Kidney tubule cell (primary cell): ENCODE results near the gene DYSF.

Experiments used
- DNase-seq: peaks from one replicate; pipeline ENCODE4 v3.0.0-alpha.2; 2018; ENCODE audit warnings: low spot score

Gene DYSF

DNA sequence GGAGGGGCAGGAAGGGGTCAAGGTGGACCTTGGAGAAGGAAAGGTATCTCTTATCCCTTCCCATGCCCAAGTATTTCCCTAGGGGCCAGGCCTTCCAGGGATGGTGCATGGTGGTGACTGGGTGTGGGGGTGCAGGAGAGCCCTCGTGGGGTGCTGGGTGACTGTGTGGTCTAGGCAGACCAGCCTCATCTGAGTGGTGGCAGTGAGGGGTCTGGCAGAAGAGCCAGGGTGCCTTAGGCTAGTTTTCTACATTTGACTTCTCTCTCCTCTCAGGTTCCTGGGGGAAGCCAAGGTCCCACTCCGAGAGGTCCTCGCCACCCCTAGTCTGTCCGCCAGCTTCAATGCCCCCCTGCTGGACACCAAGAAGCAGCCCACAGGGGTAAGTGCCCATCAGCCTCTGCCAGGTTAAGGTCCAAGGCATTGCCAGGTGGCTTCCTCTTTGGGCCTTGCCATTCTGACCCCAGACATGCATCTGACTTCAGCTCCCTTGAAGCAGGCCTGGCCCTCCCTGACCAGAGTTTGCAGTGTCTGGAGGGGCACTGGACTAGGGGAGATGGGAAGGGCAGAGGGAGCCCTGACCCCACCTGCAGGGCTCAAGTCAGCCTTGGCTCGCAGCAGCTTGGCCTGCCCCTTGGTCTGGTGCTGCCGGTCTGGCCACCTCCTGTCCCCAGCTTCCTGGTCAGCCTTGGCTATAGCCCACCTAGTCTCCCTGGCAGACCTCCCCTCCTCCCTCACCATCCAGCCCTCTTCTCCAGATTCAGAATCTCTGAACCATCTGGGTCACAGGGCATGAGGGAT, 49.8 kb downstream of the DYSF start:
- DNase-seq, result no peak

DNA sequence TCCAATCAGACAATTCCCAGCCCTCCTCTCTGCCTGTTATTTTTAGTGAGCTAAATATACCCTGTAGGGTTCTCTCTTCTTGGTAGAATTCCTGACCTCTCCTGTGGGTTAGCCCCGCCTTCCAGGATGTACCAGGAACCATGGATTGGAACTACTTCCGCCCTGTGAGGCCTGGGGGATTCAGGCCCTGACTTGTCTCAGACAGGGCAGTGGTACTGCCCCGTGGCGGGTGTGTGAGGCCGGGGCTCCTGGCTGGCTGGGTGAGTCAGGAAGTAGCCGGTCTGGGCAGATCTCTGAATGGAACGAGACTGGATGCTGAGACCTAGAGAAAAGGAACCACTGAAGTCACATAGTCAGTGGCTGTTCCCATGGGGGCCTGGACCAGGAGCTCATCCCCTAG, 50.5 kb downstream of the DYSF start:
- DNase-seq, result peak; percentile 28

DNA sequence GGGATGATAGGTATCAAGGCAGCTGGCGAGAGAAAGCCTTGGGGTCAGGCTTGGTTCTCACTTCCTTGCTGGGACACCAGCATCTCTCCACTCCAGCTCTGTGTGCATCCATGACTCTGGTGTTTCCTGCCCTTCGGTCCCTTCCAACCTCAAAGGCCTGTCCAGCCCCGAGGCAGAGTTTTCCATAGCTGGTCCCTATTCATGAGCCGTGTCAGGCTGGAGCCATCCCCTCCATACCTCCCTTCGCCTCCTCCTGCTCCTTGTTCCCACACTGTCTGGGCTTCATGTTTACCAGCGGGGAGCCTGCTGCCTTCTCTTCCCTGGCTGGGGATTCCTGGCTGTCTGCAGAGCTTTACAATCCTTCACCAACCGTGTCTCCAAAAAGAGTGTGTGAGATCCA, 51.2 kb downstream of the DYSF start:
- no peak for DNase-seq

DNA sequence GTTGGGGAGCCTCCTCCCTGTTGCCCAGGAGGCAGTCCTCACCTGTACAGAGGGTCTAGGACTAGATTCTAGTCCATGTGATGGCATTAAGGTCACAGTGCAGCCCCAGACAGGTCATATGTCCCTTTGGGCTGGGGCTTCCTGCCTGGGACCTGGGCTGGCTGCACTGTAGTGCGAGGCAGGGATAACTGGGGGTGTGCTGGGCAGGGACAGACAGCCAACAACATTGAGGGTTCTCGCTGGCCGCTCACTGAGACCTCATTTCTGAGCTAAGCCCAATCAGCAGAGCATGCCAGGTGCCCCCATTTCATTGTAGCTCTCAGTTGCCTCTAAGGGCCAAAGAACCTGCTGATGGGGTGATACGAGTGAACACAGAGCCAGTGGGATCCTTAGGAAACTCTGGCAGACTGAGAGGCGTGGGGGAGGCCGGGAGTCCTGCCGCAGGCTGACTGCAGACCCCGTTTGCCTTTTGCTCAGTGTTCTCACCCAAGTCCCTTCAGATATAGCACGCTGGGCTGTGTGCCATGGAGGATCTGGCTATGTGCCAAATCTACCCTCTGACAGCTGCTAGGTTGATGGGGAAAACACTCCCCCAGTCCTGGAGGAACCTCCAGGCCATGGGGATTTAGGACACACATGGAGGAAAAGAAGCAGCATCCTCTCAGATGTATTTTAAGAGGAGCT, 51.9 kb downstream of the DYSF start:
- DNase-seq, result no peak

DNA sequence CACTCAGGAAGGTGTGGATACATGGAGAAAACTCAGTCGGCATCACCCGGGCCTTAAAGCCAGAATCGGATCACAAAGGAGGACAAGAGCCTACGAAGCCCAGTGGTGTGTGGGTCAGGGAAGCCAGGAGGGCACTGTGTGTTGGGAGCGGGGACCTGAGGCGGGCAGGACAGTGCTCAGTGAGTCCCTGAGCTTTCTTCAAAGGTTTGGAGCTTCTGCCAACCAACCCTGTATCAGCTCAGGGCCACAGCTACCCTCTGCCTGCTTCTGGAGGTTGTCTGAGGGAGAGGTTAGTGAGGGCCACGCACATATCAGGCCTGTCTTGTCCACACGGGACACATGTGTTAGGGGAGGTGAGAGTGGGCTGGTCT, 52.4 kb downstream of the DYSF start:
- no peak for DNase-seq

DNA sequence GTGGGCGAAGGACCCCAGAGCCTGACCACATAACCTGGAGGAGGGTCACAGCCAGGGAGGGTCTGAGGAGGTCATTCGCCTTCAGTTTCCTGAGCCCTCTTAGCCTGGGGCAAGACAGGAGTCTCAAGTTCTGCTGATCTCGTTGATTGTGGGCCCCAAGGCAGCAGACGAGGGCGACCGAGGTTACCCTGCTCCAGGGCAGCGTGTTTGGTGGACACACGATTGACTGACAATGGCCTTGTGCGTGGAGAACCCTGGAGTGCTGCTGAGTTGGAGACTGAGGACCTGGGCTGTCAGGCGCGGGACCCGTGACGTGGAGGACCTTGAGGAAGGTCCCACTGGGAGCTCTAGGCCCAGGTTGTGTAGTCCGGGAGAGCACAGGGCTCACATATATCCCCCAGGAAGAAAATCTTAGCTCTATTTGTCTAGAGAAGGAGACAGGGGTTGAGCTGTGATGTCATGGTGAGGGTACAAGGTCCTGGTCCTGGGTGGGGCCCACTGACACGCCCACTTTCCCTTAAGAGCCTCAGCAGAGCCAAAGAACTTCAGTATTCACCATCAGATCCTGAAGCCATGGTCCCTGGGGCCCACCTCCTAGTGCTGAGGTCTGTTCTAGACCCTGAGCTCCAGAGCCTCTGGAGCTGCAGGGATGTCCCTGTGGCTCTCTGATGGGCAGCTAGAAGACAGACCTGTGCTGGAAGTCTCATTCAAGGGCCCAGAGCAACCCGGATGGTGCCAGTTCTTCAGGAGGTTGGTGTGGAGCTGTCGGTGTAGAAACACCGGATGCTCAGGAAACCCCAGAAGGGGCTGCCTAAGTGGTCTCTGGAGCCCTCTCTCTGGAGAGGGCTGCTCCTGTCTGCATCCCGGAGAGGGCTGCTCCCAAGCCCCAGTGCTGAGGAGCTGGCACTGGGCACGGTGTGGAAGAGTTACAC, 53.1 kb downstream of the DYSF start:
- DNase-seq, result no peak

DNA sequence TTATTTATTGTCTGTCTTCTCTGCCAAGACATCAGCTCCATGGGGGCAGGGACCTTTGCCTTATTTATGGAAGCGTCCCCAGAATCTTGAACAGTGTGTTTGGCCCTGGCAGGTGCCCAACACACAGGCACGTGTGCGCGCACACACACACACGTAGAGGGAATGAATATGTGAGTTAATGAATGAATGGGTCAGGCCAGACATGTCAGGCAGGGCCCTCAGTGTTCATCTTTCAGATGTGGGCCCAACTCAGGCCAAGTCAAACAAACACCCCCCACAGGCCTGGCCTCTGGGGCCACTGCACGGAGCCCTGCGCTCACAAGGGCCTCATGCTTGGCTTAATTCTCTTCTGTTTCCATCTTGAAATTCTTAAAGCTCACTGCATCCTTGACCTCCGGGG, 54.1 kb downstream of the DYSF start:
- DNase-seq, result peak; percentile 52

DNA sequence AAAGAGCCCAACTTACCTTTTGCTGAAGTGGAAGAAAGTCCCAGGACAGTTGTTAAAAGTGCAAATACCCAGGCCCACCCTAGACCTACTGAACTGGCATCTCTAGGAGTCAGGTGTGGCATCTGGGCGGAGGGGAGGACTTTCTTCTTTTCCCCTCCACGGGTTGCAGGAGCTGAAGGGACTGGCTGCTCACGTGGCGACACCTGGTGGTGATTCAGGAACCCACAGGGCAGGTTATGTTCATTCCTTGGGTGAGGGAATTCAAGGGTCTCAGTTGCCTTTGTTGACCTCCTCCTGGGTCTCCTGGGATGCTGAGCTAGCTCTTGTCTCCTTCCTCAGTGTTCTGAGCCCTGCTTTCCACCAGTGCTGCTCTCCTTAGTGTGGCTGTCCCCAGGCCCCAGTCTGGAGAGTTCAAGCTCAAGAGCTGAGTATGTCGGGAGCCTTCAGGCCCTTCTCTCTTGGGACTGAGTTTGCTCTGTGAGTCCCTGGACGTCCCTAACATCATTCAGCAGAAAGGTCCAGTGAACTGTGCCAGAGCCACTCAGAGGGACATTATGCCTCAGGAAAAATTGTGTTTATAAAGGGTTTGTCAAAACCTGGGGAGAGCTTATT, 56.9 kb downstream of the DYSF start:
- peak; percentile 59 for DNase-seq

DNA sequence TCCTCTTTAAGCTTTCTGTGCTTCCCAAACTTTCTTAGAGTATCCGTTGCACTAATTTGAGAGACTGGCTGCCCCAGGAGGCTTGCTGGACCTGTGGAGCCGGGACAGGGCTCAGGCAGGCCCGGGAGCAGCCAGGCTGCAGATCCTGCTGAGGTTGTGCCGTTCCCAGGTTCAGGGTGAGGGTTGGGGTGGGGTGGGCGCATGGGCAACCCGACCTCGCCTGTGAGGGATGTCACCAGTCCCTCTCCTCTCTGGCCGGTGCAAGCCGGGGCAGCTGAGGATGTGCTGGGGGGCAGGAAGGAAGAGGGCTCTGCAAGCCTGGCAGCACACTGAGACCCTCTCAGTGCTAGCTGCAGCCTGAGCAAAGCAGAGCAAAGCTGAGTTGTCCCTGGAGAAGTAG, 57.6 kb downstream of the DYSF start:
- no peak for DNase-seq

DNA sequence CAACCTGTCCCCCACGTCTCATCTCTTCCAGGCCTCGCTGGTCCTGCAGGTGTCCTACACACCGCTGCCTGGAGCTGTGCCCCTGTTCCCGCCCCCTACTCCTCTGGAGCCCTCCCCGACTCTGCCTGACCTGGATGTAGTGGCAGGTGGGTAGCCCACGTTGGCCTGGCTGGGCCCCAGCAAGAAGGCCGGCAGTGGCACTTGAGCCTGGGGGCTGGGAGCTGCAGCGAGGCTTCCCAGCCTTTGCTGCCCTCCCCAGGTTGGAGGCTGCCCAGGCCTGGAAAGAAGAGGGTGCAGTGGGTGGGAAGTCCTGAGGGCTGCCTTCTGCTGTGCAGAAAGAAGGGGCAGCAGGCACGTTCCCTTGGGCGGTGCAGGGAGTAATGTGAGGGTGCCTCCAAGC, 58.4 kb downstream of the DYSF start:
- no peak for DNase-seq

DNA sequence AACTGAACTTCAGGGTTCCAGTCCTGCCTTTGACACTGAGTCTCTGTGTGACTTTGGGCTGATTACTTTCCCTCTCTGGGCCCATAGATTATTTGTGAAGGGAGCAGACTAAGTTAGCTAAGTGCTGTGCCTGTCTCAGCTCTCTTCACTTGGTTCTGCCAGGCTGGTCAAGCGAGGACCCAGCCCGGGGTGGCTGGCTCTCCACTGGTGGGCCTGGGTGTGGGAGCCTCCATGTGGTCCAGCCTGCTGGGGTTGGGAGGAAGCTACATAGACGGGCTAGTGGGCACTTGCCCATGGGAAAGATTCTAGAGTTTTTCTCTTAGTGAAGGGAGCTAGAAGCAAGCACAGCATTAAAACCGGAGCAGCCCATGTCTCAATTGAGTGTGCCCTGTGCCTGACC, 59.0 kb downstream of the DYSF start:
- no peak for DNase-seq

DNA sequence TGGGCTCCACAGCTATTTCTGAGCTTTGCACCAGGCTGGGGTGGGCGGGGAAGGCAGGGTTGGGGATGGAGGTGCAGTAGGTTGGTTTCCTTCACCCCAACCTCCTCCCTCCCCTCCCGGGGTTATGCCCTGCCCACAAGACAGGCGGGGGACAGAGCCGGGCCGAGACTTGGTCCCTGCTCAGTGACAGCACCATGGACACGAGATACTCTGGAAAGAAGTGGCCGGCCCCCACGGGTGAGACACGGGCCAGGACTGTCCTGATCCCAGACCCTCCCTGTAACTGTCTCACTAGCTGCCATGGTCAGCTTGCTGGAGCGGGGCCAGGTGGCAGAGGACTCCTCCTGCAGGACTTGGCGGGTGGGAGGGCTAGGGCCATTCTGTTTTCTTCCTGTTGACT, 59.7 kb downstream of the DYSF start:
- no peak for DNase-seq

DNA sequence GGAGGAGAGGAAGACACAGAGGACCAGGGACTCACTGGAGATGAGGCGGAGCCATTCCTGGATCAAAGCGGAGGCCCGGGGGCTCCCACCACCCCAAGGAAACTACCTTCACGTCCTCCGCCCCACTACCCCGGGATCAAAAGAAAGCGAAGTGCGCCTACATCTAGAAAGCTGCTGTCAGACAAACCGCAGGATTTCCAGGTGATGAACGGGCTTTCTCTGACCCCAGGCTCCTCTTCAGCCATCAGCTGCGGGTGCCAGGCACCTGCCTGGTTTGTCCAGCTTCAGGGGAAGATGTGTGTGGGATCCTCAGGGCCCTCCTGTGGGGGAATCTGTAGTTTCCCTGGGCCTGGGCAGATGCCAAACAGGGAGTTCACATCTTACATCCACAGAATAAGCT, 60.4 kb downstream of the DYSF start:
- DNase-seq, result no peak

DNA sequence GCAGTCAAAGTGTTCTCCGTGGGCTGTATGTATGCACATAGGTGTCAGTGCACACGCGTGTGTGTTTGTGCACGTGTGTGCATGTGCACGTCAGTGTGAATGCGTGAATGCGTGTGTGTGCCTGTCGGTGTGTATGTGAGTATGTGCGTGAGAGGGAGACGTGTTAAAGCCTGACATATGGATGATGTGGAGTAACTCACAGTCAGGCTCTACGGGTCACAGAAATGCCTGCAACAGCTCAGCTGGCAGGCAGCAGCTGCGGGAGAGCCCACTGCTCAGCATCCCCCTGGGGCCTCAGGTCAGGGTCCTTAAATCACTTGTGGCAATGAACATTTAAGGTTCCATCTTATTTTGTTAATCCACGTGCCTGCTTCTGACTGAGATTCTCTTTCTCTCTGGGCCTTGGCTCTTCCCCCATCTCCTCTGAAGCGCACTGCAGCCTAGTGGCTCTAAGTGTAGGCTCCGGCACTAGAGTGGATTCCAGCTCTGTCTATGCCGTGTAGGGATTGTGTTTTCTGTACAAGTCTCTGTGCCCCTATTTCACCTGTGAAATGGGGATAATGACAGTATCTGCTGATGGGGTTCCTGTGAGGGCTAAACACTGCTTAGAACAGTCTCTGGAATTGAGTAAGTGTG, 63.0 kb downstream of the DYSF start:
- DNase-seq, result no peak

DNA sequence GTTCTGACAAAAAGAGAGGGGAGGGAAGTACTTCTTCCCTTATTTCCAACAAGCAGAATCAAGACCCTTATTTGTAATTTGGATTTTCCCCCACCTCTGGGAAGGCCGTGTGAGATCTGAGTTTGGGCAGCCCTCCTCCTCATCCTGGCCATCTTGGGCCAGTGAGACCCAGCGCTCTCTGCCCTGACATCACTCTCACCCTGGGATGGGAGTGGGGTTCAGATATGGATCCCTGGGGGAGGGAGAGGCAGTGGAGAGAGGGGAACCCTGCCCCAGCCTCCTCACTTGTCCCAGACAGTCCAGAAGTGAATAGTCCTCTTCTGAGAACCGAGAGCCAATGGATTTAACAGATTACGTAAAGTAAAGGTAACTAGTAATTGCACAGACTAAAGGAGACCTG, 64.5 kb downstream of the DYSF start:
- DNase-seq, result no peak

DNA sequence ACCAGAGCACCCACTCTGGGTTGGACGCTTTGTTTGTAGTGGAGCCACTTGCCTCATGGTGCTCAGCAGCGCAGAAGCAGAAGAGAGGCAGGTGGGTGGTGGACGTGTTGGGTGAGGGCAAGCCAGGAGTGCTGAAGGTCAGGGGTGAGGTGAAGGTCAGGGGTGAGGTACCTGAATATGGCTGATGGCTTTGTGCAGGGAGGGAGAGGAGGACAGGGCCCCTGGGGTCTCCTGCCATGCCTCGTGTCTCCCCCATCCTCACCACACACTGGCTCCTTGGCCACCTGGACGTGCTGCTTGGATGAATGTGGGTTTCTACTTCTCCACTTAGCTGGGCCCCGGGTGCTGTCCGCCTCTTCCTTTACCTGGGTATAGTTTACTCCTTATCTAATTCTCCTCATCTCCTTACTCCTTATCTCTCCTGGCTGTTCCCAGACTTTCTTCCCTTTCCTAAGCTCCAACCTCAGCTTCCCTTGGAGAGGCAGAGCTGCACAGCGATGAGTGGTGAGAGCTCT, 68.1 kb downstream of the DYSF start:
- DNase-seq, result no peak

DNA sequence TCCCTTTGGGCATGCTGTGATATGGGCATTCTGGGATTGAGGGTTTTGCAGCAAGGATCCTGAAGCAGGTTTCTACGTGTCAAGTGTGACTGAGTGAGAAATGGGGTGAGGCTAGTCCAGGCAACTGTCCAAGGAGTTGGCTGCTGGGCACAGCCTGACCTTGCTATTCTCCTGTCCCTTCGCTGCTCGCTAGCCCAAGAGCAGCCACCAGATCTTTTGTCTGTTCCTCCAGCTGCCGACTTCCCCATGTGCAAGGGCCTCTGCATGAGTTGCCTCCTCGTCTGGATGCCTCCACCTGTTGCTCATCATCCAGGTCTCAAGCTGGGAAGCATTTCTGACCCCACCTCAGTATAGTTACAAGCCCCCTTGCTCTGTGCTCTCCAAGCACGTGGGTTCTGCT, 71.1 kb downstream of the DYSF start:
- DNase-seq, result no peak

DNA sequence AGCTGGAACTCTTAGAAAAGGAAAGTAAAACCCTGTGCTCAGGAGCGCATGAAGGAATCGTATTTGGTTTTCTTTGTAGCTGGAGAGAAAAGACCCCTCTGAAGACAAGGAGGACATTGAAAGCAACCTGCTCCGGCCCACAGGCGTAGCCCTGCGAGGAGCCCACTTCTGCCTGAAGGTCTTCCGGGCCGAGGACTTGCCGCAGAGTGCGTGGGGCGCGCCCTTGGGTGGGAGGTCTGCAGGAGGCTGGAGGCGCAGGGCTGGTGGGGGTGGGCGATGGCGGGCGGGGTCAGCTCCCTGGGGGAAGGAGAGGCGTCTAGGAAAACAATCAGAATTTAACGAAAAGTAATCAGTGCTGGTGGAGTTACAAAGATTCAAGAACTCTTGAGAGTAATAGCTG, 72.8 kb downstream of the DYSF start:
- no peak for DNase-seq

DNA sequence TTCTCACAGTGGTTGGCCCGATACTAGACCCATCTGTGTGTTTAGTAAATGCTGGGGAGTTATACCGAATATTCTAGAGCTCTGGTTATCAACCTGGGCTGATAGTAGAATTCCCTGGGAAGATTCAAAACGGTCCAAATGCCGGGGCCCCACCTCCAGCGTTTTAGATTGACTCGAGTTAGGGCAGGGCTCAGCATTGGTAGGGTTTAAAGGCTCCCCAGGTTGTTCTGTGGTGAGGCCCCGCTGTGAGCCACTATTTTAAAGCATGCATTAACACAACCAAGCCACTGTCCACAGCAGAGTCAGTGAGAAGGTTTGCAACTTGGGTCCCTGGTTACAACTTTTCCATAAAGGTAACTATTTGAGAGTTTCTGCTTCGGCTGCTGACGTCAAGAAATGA, 73.6 kb downstream of the DYSF start:
- no peak for DNase-seq

DNA sequence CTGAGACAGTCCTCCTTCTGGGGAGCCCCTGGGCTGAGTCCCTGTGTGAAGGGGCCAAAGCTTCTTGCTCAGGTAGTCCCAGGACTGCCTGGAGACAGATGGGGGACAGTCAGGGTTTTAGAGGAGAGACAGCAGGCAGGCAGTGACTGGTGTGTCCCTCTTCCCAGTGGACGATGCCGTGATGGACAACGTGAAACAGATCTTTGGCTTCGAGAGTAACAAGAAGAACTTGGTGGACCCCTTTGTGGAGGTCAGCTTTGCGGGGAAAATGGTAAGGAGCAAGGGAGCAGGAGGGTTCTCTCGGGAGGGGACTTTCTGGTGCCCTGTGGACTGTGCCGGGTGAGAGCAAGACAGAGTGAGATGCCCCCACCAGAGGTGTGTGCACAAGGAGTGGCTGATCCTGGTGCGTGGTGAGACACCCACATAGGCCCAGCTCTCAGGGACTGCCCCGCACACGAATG, 74.8 kb downstream of the DYSF start:
- no peak for DNase-seq

DNA sequence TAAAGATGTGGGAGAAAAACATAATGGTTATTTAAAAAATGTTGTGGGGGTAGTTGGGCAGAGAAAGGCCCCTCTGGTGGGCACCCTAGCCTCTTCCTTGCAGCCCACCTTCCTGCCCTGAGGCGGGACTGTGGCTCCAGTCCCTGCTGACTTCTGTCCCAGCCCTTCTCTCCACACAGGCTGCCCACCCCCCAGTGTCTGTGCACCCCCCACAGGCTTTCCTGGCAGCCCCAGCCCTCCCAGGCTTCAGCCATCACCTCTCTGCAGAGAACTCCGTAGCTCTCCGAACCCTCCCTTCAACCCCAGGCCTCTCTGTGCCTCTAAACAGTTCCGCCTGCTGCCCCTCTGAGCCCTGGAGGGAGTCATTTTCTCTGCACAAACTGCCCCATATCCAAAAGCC, 75.4 kb downstream of the DYSF start:
- no peak for DNase-seq

DNA sequence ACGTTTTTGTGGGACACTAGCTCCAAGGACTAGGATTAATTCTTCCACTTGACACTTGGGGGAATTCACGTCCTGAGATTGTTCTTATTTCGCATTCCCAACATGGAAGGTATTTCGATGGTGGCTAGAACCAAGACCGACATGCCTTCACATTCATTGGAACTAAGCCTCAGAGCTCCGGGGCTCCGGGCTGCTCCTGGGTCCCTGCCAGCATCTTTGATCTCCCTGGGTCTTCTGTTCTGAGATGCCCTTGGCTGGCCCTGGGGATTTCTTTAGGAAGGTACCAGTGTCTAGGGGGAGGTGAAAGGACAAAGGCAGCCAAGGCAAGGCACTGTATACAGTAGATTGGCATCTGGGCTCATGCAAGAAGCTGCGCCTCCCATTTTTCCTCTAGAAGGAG, 76.8 kb downstream of the DYSF start:
- no peak for DNase-seq
